Mesothelial cell of epicardium (in vitro differentiated cells): Measurements from ENCODE around the gene BANF1. TPM values are rescaled to one million over a fixed set of nuclear protein-coding genes. Genes with fewer than 3 reads are reported as not detected.
A peak's percentile ranks its signal among the peaks of the same experiment; 100 is the strongest.

ENCODE experiments used
- DNase-seq, 2 experiments: peaks; one replicate each; pipeline ENCODE4 v3.0.0; 2021; ENCODE audit warnings: low spot score in 2 of 2; ENCODE audit not compliant: unreplicated experiment in 2 of 2
- H3K27ac Mint-ChIP-seq: 2 replicates; pipeline ENCODE4 v1.8.0; 2021; ENCODE audit warnings: mixed read lengths
- H3K27me3 Mint-ChIP-seq: 2 replicates; pipeline ENCODE4 v1.8.0; 2021; ENCODE audit warnings: low read depth, mixed read lengths
- H3K36me3 Mint-ChIP-seq: 2 replicates; pipeline ENCODE4 v1.8.0; 2021; ENCODE audit warnings: mixed read lengths
- H3K4me1 Mint-ChIP-seq: 2 replicates; pipeline ENCODE4 v1.8.0; 2021; ENCODE audit warnings: mixed read lengths
- H3K4me3 Mint-ChIP-seq: 2 replicates; pipeline ENCODE4 v1.8.0; 2021; ENCODE audit warnings: mild to moderate bottlenecking, moderate library complexity, mixed read lengths
- H3K9me3 Mint-ChIP-seq: 2 replicates; pipeline ENCODE4 v1.8.0; 2021; ENCODE audit warnings: mixed read lengths
- total RNA-seq: library from RNA; stranded (reverse); gene quantifications from 3 replicates; pipeline ENCODE4 v1.2.1, GENCODE V29; 2021
- TF ChIP-seq, protein P1 (sequence below): fragments of 200-600 bp; sonication (generic); IDR thresholded peaks from one replicate; pipeline ENCODE4 v1.5.0; 2021; ENCODE audit warnings: antibody characterized with exemption; ENCODE audit not compliant: unreplicated experiment

The BANF1 gene
- total RNA-seq, 1 donor from 2014 or later, result 170 TPM

DNA sequence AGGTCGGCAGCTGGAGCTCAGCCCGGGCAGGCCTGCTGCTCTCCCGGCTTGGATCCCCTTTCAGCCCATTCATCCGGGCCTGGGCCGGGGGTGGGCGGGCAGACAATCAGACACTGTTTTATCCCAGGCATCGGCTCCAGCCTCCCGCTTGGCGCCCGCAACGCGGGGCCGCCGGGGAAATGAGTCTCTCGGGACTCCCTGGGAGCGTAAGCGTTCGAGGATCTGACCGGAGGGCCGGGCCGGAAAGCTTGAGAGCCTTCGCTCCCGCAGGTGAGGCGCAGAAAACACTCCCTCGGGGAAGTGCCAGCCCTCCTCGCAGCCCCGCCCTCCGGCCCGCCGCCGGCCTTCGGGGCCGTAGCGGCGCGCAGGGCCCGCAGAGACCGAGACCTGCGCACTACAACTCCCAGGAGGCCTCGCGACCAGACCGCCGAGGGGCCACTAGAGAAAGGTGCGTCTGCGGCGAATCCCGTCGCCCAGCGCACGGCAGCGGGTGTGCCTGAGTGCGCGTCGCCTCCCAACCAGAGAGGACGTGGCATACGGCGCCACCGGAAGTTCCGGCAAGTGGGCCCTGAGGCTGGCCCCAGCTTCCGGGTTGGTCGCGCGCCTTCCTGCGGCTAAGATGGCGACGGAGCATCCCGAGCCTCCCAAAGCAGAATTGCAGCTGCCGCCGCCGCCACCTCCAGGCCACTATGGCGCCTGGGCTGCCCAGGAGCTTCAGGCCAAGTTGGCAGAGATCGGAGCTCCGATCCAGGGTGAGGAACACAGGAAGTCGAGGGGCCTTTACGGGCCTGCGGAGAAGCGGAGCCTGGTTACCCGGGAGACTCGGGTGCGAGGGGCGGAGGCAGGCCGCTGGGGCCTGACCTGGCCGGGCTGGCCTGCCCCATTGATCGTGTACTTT lies 49.7 kb downstream of the BANF1 start, which contains the start of gene SF3B2:
SF3B2 (plus strand) TSS at position 599 of the 898 bp plus-strand sequence; CDS start at position 620, 21 bp downstream.
- peak; percentile 94 to 96 for DNase-seq
- H3K27ac Mint-ChIP-seq, result peak within 1 kb of the TSS; percentile 100
- TF ChIP-seq, protein P1, sequence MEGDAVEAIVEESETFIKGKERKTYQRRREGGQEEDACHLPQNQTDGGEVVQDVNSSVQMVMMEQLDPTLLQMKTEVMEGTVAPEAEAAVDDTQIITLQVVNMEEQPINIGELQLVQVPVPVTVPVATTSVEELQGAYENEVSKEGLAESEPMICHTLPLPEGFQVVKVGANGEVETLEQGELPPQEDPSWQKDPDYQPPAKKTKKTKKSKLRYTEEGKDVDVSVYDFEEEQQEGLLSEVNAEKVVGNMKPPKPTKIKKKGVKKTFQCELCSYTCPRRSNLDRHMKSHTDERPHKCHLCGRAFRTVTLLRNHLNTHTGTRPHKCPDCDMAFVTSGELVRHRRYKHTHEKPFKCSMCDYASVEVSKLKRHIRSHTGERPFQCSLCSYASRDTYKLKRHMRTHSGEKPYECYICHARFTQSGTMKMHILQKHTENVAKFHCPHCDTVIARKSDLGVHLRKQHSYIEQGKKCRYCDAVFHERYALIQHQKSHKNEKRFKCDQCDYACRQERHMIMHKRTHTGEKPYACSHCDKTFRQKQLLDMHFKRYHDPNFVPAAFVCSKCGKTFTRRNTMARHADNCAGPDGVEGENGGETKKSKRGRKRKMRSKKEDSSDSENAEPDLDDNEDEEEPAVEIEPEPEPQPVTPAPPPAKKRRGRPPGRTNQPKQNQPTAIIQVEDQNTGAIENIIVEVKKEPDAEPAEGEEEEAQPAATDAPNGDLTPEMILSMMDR, result no peak
- H3K36me3 Mint-ChIP-seq, result peaks cover 9% of the 10 kb centered on the region
- peaks cover 4% of the 10 kb centered on the region for H3K27me3 Mint-ChIP-seq
- peak within 1 kb of the TSS; percentile 99 for H3K4me3 Mint-ChIP-seq
- no peaks in the 10 kb centered on the region for H3K9me3 Mint-ChIP-seq
- H3K4me1 Mint-ChIP-seq, result peaks cover 46% of the 10 kb centered on the region

DNA sequence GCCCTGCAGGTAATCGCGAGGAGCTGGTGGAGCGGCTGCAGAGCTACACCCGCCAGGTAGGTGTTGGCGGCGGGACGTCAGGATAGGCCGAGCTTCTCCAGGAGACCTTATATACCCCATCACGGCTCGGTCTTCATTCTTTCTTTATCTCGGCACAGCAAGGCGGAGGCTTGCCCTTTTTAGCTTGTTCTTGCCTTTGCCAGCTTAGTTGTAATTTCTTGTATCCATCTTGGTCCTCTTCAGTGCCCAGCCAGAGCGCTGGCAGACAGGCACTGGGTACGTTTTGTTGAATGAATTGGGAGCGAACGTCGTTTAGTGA lies 50.3 kb downstream of the BANF1 start:
- Mint-ChIP-seq H3K4me3 (peak overlapping the region; percentile 99), H3K36me3 (peaks cover 13% of the 10 kb centered on the region), H3K27ac (peak overlapping the region; percentile 100), H3K27me3 (peaks cover 4% of the 10 kb centered on the region), H3K4me1 (peaks cover 46% of the 10 kb centered on the region), H3K9me3 (no peaks in the 10 kb centered on the region)
- TF ChIP-seq, protein P1, result no peak
- no peak for DNase-seq

Other genes with a start within 250 kb of the BANF1 start
- gene AP5B1, start 221.5 kb upstream of the BANF1 start, total RNA-seq, result 23.3 to 24.9 TPM (median 24.3 TPM) in 3 replicates
- 3.9 to 4.7 TPM (median 4.3 TPM) in 3 replicates for gene OVOL1, start 215.4 kb upstream of the BANF1 start, total RNA-seq
- 6.8 to 10.7 TPM (median 7.5 TPM) in 3 replicates for gene SNX32, start 168.5 kb upstream of the BANF1 start, total RNA-seq
- gene CFL1, start 144.3 kb upstream of the BANF1 start, total RNA-seq, result 730 to 758 TPM (median 736 TPM) in 3 replicates
- 73.3 to 74.9 TPM (median 73.7 TPM) in 3 replicates for gene MUS81, start 142.1 kb upstream of the BANF1 start, total RNA-seq
- 203 to 216 TPM (median 211 TPM) in 3 replicates for gene EFEMP2, start 129.7 kb upstream of the BANF1 start, total RNA-seq
- not detected in 3 replicates for gene CTSW, start 122.7 kb upstream of the BANF1 start, total RNA-seq
- gene FIBP, start 114.0 kb upstream of the BANF1 start, total RNA-seq, result 62.4 to 63.9 TPM (median 62.9 TPM) in 3 replicates
- 12.3 to 13.8 TPM (median 12.8 TPM) in 3 replicates for gene CCDC85B, start 111.8 kb upstream of the BANF1 start, total RNA-seq
- gene FOSL1, start 102.1 kb upstream of the BANF1 start, total RNA-seq, result 2.7 to 4.3 TPM (median 3.1 TPM) in 3 replicates
- gene C11orf68, start 83.4 kb upstream of the BANF1 start, total RNA-seq, result 33.4 to 34.9 TPM (median 33.9 TPM) in 3 replicates
- gene DRAP1, start 83.1 kb upstream of the BANF1 start, total RNA-seq, result 68.5 to 74.4 TPM (median 70.9 TPM) in 3 replicates
- gene TSGA10IP, start 57.0 kb upstream of the BANF1 start, total RNA-seq, result not detected in 3 replicates
- gene SART1, start 40.8 kb upstream of the BANF1 start, total RNA-seq, result 47.1 to 55.1 TPM (median 54.4 TPM) in 3 replicates
- 34.0 to 37.0 TPM (median 34.2 TPM) in 3 replicates for gene EIF1AD, start 346 bp upstream of the BANF1 start, total RNA-seq
- 1.1 to 1.2 TPM (median 1.2 TPM) in 3 replicates for gene CST6, start 9.5 kb downstream of the BANF1 start, total RNA-seq
- not detected in 3 replicates for gene CATSPER1, start 24.0 kb downstream of the BANF1 start, total RNA-seq
- gene GAL3ST3, start 46.7 kb downstream of the BANF1 start, total RNA-seq, result 4.7 to 5.7 TPM (median 4.9 TPM) in 3 replicates
- gene SF3B2, start 49.9 kb downstream of the BANF1 start, total RNA-seq, result 182 to 201 TPM (median 195 TPM) in 3 replicates
- 81.6 to 88.0 TPM (median 87.0 TPM) in 3 replicates for gene PACS1, start 67.8 kb downstream of the BANF1 start, total RNA-seq